ENCODE results near the gene JAK3. TPM values are rescaled to one million over a fixed set of nuclear protein-coding genes. Genes with fewer than 3 reads are reported as not detected.

JAK3 gene
- total RNA-seq, 4 donors from 2014 or later = 1.9 to 18.0 (median 8.3) TPM

DNA sequence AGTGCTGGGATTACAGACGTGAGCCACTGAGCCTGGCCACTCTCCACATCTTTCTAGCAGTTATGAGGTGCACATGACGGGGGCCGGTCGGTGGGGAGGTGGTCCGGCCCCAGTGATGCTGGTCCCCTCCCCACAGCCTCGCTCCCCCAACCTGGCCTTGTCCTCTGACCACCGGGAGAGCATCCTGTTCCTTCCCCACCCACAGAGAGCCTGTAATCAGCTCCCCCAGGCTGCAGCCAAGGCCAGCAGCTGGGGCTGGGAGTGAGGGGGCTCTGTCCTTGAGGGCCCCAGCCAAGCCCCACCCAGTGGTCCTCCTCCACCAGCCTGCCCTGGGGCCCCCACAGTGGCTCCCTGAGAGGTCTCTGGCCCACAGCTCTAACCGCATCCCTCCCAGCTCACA lies 23.4 kb downstream of the JAK3 start:
- H3K27me3 ChIP-seq = peaks cover 0 to 36% of the 10 kb centered on the region in 2 donors
- WGBS, 2 donors = 42 to 64% methylated on average over 8 of the region's 8 CpGs

GRCh38 chr19:17821190-17821589 lies 26.6 kb downstream of the JAK3 start, which contains the start of gene INSL3:
TSS of gene INSL3 (minus strand) at chr19:17821519. CDS start at chr19:17821506, 13 bp downstream.
- H3K9me3 ChIP-seq = no peaks in the 10 kb centered on the region
- no peak within 1 kb of the TSS for H3K27ac ChIP-seq
- no peak for DNase-seq (ENCODE audit: low spot score in 2 of 2)
- H3K27me3 ChIP-seq = peaks cover 0 to 15% of the 10 kb centered on the region in 2 donors
- no peaks in the 10 kb centered on the region for H3K4me1 ChIP-seq
- no peak within 1 kb of the TSS for H3K4me3 ChIP-seq
- TF ChIP-seq, protein P1, sequence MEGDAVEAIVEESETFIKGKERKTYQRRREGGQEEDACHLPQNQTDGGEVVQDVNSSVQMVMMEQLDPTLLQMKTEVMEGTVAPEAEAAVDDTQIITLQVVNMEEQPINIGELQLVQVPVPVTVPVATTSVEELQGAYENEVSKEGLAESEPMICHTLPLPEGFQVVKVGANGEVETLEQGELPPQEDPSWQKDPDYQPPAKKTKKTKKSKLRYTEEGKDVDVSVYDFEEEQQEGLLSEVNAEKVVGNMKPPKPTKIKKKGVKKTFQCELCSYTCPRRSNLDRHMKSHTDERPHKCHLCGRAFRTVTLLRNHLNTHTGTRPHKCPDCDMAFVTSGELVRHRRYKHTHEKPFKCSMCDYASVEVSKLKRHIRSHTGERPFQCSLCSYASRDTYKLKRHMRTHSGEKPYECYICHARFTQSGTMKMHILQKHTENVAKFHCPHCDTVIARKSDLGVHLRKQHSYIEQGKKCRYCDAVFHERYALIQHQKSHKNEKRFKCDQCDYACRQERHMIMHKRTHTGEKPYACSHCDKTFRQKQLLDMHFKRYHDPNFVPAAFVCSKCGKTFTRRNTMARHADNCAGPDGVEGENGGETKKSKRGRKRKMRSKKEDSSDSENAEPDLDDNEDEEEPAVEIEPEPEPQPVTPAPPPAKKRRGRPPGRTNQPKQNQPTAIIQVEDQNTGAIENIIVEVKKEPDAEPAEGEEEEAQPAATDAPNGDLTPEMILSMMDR (IDR thresholded peaks at IDR 0.05) = no peak
- TF ChIP-seq EP300 (IDR thresholded peaks at IDR 0.05) = no peak
- TF ChIP-seq POLR2A (IDR thresholded peaks at IDR 0.05) = no peak
- H3K36me3 ChIP-seq = no peaks in the 10 kb centered on the region
- 48 to 86% methylated on average over 33 to 34 of the region's 34 CpGs for whole genome bisulfite sequencing, 2 donors

More for the DNA sequence above, 23.4 kb downstream of the JAK3 start:
- no peaks in the 10 kb centered on the region for H3K4me1 ChIP-seq
- H3K36me3 ChIP-seq = no peaks in the 10 kb centered on the region
- H3K27ac ChIP-seq = no peak overlapping the region
- H3K4me3 ChIP-seq = no peak overlapping the region
- TF ChIP-seq POLR2A (IDR thresholded peaks at IDR 0.05) = no peak
- TF ChIP-seq, protein P1 (IDR thresholded peaks at IDR 0.05) = no peak
- TF ChIP-seq EP300 (IDR thresholded peaks at IDR 0.05) = no peak
- H3K9me3 ChIP-seq = no peaks in the 10 kb centered on the region
- no peak for DNase-seq (ENCODE audit: low spot score in 2 of 2)

DNA sequence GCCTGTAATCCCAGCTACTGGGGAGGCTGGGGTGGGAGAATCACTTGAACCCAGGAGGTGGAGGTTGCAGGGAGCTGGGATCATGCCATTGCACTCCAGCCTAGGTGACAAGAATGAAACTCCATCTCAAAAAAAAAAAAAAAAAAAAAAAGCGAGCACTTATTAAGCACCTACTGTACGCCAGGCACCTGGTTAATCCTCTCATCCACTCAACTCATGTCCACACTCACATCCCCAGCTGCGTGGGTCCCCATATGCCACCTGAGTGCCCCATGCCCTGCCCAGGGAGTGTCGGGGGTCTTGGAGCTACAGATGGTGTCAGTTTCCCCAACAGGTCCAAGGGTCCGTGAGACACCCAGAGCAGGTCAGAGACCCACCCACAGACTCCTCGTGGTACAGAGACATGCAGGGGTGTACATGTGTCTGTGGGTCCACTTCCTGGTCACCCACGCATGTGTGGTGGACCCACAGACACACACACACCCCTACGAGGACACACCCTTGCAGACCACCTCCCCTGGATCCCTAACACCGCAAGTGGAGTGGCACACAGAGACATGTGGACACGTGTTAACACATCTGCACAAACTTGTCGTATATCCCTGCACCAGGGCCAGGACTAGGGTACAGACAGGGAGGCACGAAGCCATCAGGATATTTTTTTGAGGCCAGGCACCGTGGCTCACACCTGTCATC lies 30.0 kb downstream of the JAK3 start:
- DNase-seq (ENCODE audit: low spot score in 2 of 2) = no peak
- Histone ChIP-seq H3K27ac (no peak overlapping the region), H3K9me3 (peaks cover 0 to 7% (median 0%) of the 10 kb centered on the region in 4 donors), H3K36me3 (no peaks in the 10 kb centered on the region), H3K4me3 (no peak overlapping the region), H3K27me3 (peaks cover 0 to 12% of the 10 kb centered on the region in 2 donors), H3K4me1 (no peaks in the 10 kb centered on the region)
- TF ChIP-seq EP300 (IDR thresholded peaks at IDR 0.05) (no peak), POLR2A (IDR thresholded peaks at IDR 0.05) (no peak)
- 84 to 87% methylated on average over 13 of the region's 13 CpGs for WGBS, 2 donors

DNA sequence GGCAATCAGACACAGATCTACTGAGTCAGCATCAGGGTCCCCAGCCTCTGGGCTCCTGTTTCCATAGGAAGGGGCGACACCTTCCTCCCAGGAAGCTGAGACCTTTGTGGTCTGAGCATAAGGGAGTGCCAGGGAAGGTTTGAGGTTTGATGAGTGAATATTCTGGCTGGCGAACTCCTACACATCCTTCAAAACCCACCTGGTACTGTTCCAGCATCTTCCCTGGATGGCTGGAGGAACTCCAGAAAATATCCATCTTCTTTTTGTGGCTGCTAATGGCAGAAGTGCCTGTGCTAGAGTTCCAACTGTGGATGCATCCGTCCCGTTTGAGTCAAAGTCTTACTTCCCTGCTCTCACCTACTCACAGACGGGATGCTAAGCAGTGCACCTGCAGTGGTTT lies 35.7 kb downstream of the JAK3 start:
- H3K36me3 ChIP-seq = no peaks in the 10 kb centered on the region
- DNase-seq (ENCODE audit: low spot score in 2 of 2) = no peak
- no peak overlapping the region for H3K27ac ChIP-seq
- peaks cover 0 to 22% (median 0%) of the 10 kb centered on the region in 4 donors for H3K9me3 ChIP-seq
- TF ChIP-seq, protein P1 (IDR thresholded peaks at IDR 0.05) = no peak
- 71 to 78% methylated on average over 5 of the region's 5 CpGs for WGBS, 2 donors
- H3K4me1 ChIP-seq = no peaks in the 10 kb centered on the region
- H3K27me3 ChIP-seq = peaks cover 0 to 5% of the 10 kb centered on the region in 2 donors
- no peak overlapping the region for H3K4me3 ChIP-seq

GRCh38 chr19:17811681-17812080 lies 36.1 kb downstream of the JAK3 start:
- Histone ChIP-seq H3K4me3 (no peak overlapping the region), H3K27me3 (peaks cover 0 to 5% of the 10 kb centered on the region in 2 donors)
- 86 to 88% methylated on average over 12 to 20 of the region's 20 CpGs for WGBS, 2 donors

More at GRCh38 chr19:17811681-17812080, 36.1 kb downstream of the JAK3 start:
- no peak for TF ChIP-seq POLR2A (IDR thresholded peaks at IDR 0.05)
- TF ChIP-seq, protein P1 (IDR thresholded peaks at IDR 0.05) = no peak
- H3K36me3 ChIP-seq = no peaks in the 10 kb centered on the region
- no peak for DNase-seq (ENCODE audit: low spot score in 2 of 2)
- H3K9me3 ChIP-seq = peaks cover 0 to 22% (median 0%) of the 10 kb centered on the region in 4 donors
- no peak overlapping the region for H3K27ac ChIP-seq
- no peaks in the 10 kb centered on the region for H3K4me1 ChIP-seq

Measured in tibial nerve (tissue), 4 donors.